SK-N-SH (cell line): ENCODE measurements around the gene MOBP.

Experiments
- CTCF ChIP-seq: fragments of 200-600 bp; sonication (generic); IDR thresholded peaks from 2 replicates; pipeline ENCODE4 v1.6.1; 2017; ENCODE audit warnings: antibody characterized with exemption, mild to moderate bottlenecking, moderate library complexity
- FOXJ3 ChIP-seq: sonication (generic); formaldehyde crosslinking; IDR thresholded peaks from 2 replicates; pipeline ENCODE4 v1.5.1; 2020; ENCODE audit warnings: mild to moderate bottlenecking, missing genetic modification reagents
- FOXM1 ChIP-seq: IDR thresholded peaks from 2 replicates; pipeline ENCODE4 v1.4.0; 2012; ENCODE audit warnings: low read depth, mild to moderate bottlenecking
- TAF1 ChIP-seq: IDR thresholded peaks from 2 replicates; pipeline ENCODE4 v1.6.1; 2012; ENCODE audit warnings: low read depth, mild to moderate bottlenecking, low read length, moderate library complexity, borderline replicate concordance
- USF1 ChIP-seq: IDR thresholded peaks from 2 replicates; pipeline ENCODE4 v1.4.0; 2012; ENCODE audit warnings: low read depth, borderline replicate concordance
- USF2 ChIP-seq: fragments of 150-350 bp; IDR thresholded peaks from 2 replicates; pipeline ENCODE4 v1.6.1; 2017; ENCODE audit warnings: antibody characterized with exemption, low read length, low read depth, borderline replicate concordance

- TF ChIP-seq USF1 (no peak), CTCF (no peak), FOXM1 (no peak), USF2 (no peak), TAF1 (no peak), FOXJ3 (CRISPR knock-in tag) (no peak)
These were observed 33.8 kb upstream of the MOBP start for GRCh38 chr3:39433642-39434041.
